GM12878 (cell line): ENCODE results near the gene NELFE. TPM values are rescaled to one million over a fixed set of nuclear protein-coding genes. Genes with fewer than 3 reads are reported as not detected.

Experiments
- ATAC-seq: fragments of 200-7000 bp; cut with Tn5 transposase; 3 replicates; pipeline ENCODE4 v1.9.1; 2020; ENCODE audit warnings: mild to moderate bottlenecking, moderate library complexity
- BruUV-seq: library from RNA; stranded (reverse); fragments of 400-500 nt; replicated peaks from 2 replicates; lab custom pipeline; 2021; lab: Mats Ljungman, UMichigan
- CTCF ChIA-PET: fragments of 300-600 bp; sonication (Branson Sonifier 250); formaldehyde crosslinking; extraction: SDS; loops from one replicate; lab custom pipeline; 2021; ENCODE audit warnings: inconsistent platforms; lab: Yijun Ruan, JAX
- POLR2A ChIA-PET: fragments of 350-600 bp; formaldehyde crosslinking; extraction: SDS; loops from one replicate; lab custom pipeline; 2021; ENCODE audit warnings: inconsistent platforms; lab: Charles Lee
- RAD21 ChIA-PET: fragments of 300-600 bp; sonication (Branson Sonifier 250); formaldehyde crosslinking; loops from one replicate; lab custom pipeline; 2023; ENCODE audit warnings: antibody characterized with exemption; ENCODE audit not compliant: unreplicated experiment; lab: Charles Lee
- SMC1A ChIA-PET: fragments of 300-600 bp; sonication (Branson Sonifier 250); formaldehyde crosslinking; loops from one replicate; lab custom pipeline; 2023; ENCODE audit not compliant: unreplicated experiment, uncharacterized antibody; lab: Charles Lee
- DNase-seq: peaks from one replicate; pipeline ENCODE4 v3.0.0-alpha.2; 2011; ENCODE audit warnings: low read depth, low spot score
- FAIRE-seq: peaks from 3 replicates; lab custom pipeline; 2011; peaks lifted over from hg19 to GRCh38; lab: Jason Lieb, UNC
- H2AFZ ChIP-seq: 2 replicates; pipeline ENCODE4 v1.6.0; 2011; ENCODE audit warnings: low read depth, low read length, control low read depth; ENCODE audit not compliant: control insufficient read depth
- H3K27ac ChIP-seq: 2 replicates; pipeline ENCODE4 v1.5.1; 2011; ENCODE audit warnings: control low read depth; ENCODE audit not compliant: control insufficient read depth, insufficient read depth
- H3K27me3 ChIP-seq, 2 experiments: replicated peaks in 1 of 2; 2 replicates each; pipeline versions ENCODE4 v1.6.0 to v1.6.1; 2011; ENCODE audit warnings: low read length in 1 of 2; ENCODE audit not compliant: control insufficient read depth in 2 of 2, insufficient read depth in 2 of 2
- H3K36me3 ChIP-seq, 2 experiments: 2 replicates each; pipeline ENCODE4 v1.5.1; 2011; ENCODE audit warnings: low read length in 1 of 2; ENCODE audit not compliant: control insufficient read depth in 2 of 2, insufficient read depth in 2 of 2
- H3K4me1 ChIP-seq: 2 replicates; pipeline ENCODE4 v1.6.1; 2011; ENCODE audit warnings: mild to moderate bottlenecking, low read length, moderate library complexity, mixed read lengths; ENCODE audit not compliant: control insufficient read depth, insufficient read depth
- H3K4me2 ChIP-seq: 2 replicates; pipeline ENCODE4 v1.6.0; 2011; ENCODE audit warnings: control low read depth; ENCODE audit not compliant: control insufficient read depth, insufficient read depth
- H3K4me3 ChIP-seq: fragments of 200-600 bp; sonication (generic); 2 replicates; pipeline ENCODE4 v1.5.1; 2016
- H3K79me2 ChIP-seq: 2 replicates; pipeline ENCODE4 v1.6.0; 2011; ENCODE audit warnings: low read length; ENCODE audit not compliant: control insufficient read depth, insufficient read depth
- H3K9ac ChIP-seq: 2 replicates; pipeline ENCODE4 v1.8.0; 2011; ENCODE audit warnings: low read length, control low read depth, mixed read lengths; ENCODE audit not compliant: control insufficient read depth, insufficient read depth
- H3K9me3 ChIP-seq: replicated peaks from 3 replicates; pipeline ENCODE4 v1.5.1; 2011; ENCODE audit warnings: mild to moderate bottlenecking, low read length; ENCODE audit not compliant: control insufficient read depth, insufficient read depth
- H4K20me1 ChIP-seq: 2 replicates; pipeline ENCODE4 v1.6.0; 2011; ENCODE audit not compliant: control insufficient read depth, insufficient read depth
- CREM ChIP-seq: IDR thresholded peaks from 2 replicates; pipeline ENCODE4 v1.6.1; 2014; ENCODE audit warnings: antibody characterized with exemption, low read depth
- EZH2 ChIP-seq: IDR thresholded peaks from 2 replicates; pipeline ENCODE4 v1.6.1; 2012; ENCODE audit warnings: low read depth, mild to moderate bottlenecking, control low read depth, inconsistent platforms, low read length, borderline replicate concordance; ENCODE audit not compliant: control insufficient read depth
- IRF3 ChIP-seq: fragments of 450-650 bp; IDR thresholded peaks from 2 replicates; pipeline ENCODE4 v1.6.1; 2014; ENCODE audit warnings: mild to moderate bottlenecking
- MAX ChIP-seq: IDR thresholded peaks from 2 replicates; pipeline ENCODE4 v1.6.1; 2012; ENCODE audit warnings: low read depth, low read length, improper control_type of control experiment
- RFX5 ChIP-seq: IDR thresholded peaks from 2 replicates; pipeline ENCODE4 v1.6.1; 2011; ENCODE audit warnings: low read depth, low read length, improper control_type of control experiment
- SRF ChIP-seq, 2 experiments: IDR thresholded peaks; 2 replicates each; pipeline ENCODE4 v1.6.1; 2011; ENCODE audit warnings: low read depth in 2 of 2, low read length in 2 of 2, mild to moderate bottlenecking in 1 of 2, moderate library complexity in 1 of 2
- SUPT20H ChIP-seq: IDR thresholded peaks from 2 replicates; pipeline ENCODE4 v1.6.1; 2011; ENCODE audit warnings: low read depth, mild to moderate bottlenecking, low read length, moderate library complexity, borderline replicate concordance; ENCODE audit not compliant: control insufficient read depth
- TCF7 ChIP-seq: IDR thresholded peaks from 2 replicates; pipeline ENCODE4 v1.6.1; 2014; ENCODE audit warnings: antibody characterized with exemption, borderline replicate concordance
- USF1 ChIP-seq: IDR thresholded peaks from 2 replicates; pipeline ENCODE4 v1.6.1; 2011; ENCODE audit warnings: borderline replicate concordance, low read depth, mild to moderate bottlenecking, moderate library complexity, mixed read lengths, low read length; ENCODE audit not compliant: insufficient read depth; ENCODE audit errors: extremely low read length
- ZNF24 ChIP-seq: fragments of 450-650 bp; IDR thresholded peaks from 2 replicates; pipeline ENCODE4 v1.6.1; 2017; ENCODE audit warnings: antibody characterized with exemption, mild to moderate bottlenecking
- WGBS: methylation state at CpG from one replicate; pipeline ENCODE4 v1.1.6; 2016; ENCODE audit warnings: low lambda C conversion rate; ENCODE audit not compliant: insufficient replicate concordance, insufficient coverage; ENCODE audit errors: missing lambda C conversion rate; 5-methylcytosine and 5-hydroxymethylcytosine counted together
- in situ Hi-C: fragments of 300-500 bp; cut with MboI; formaldehyde crosslinking; loops from 9 replicates; pipeline ENCODE4 v1.14.3; 2018; ENCODE audit warnings: mixed read lengths
- intact Hi-C: fragments of 100-400 bp; cut with micrococcal nuclease; formaldehyde crosslinking; loops from one replicate; pipeline ENCODE4 v1.14.2; 2022; ENCODE audit not compliant: unreplicated experiment
- polyA plus RNA-seq, 11 experiments: library from polyadenylated mRNA; depleted of rRNA in 4 of 11; unstranded in 6 of 11; stranded (reverse) in 5 of 11; fragments of >200 nt; fragmentation: Nextera tagmentation in 4 of 11; fragmentation: Illumina TruSeq in 1 of 11; extraction: Ambion mirVana in 4 of 11; extraction: Trizol in 1 of 11; gene quantifications; 1 replicate in 1 of 11; 2 replicates in 10 of 11; pipeline versions ENCODE4 v1.2.1 to v1.2.3, GENCODE V29; 2011 to 2016; ENCODE audit warnings: inconsistent platforms in 2 of 11, missing spikeins in 2 of 11, low read depth in 1 of 11
- total RNA-seq, 4 experiments: library from RNA; depleted of rRNA in 3 of 4; stranded (reverse); fragments of >200 nt in 3 of 4; fragmentation: Illumina TruSeq in 1 of 4; extraction: Trizol in 1 of 4; gene quantifications; 2 replicates each; pipeline versions ENCODE4 v1.2.1 to v1.2.3, GENCODE V29; 2013 to 2021
- TF ChIP-seq, protein P1 (sequence below): fragments of 450-650 bp; IDR thresholded peaks from 2 replicates; pipeline ENCODE4 v1.6.1; 2017; ENCODE audit warnings: mild to moderate bottlenecking
- TF ChIP-seq, protein P2 (sequence below): IDR thresholded peaks from 2 replicates; pipeline ENCODE4 v1.6.1; 2012; ENCODE audit warnings: mild to moderate bottlenecking, low read depth, low read length

The NELFE gene
- total and polyA plus RNA-seq, 10 of the 15 experiments (the other 5 are each of a cell fraction or from before 2014, with no cell fraction given), result 8.5 to 105 (median 59.7) TPM

DNA sequence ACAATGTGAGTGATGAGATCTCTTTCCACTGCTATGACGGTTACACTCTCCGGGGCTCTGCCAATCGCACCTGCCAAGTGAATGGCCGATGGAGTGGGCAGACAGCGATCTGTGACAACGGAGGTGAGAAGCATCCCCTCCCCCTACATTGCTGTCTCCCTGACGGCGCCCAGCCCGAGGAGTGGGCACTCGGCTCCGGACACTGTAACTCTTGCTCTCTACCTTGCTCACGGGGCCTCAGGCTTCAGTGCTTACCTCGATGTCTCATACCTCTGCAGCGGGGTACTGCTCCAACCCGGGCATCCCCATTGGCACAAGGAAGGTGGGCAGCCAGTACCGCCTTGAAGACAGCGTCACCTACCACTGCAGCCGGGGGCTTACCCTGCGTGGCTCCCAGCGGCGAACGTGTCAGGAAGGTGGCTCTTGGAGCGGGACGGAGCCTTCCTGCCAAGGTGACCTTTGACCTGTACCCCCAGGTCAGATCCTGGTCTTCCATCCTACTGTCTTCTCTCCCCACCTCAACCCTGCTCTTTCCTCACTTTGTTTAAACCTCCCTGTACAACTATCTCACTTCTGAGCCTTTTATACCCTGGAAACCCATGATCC, 11.6 kb downstream of the NELFE start:
- H3K27me3 ChIP-seq, result peaks cover 0 to 3% of the 10 kb centered on the region in 2 experiments; a peak in 3 of 4 replicates
- intact Hi-C loops (no loop called here), in situ Hi-C loops (no loop called here)
- H2AFZ ChIP-seq, result no peak overlapping the region
- FAIRE-seq (no peak), DNase-seq (no peak), ATAC-seq (no peak)
- no peaks in the 10 kb centered on the region for H3K79me2 ChIP-seq
- H3K9me3 ChIP-seq, result no peaks in the 10 kb centered on the region
- no peaks in the 10 kb centered on the region for H4K20me1 ChIP-seq
- POLR2A ChIA-PET, result no interaction called here
- H3K4me3 ChIP-seq, result no peak overlapping the region
- CTCF ChIA-PET, result no interaction called here
- no TSS peak for BruUV-seq
- RAD21 ChIA-PET, result no interaction called here
- WGBS, result 77% methylated on average over 24 of the region's 24 CpGs
- no peak overlapping the region for H3K27ac ChIP-seq
- no peak overlapping the region for H3K9ac ChIP-seq
- peaks cover 3% of the 10 kb centered on the region; the same call in 1 of the 2 replicates for H3K4me1 ChIP-seq
- no peak overlapping the region for H3K4me2 ChIP-seq
- H3K36me3 ChIP-seq, result peaks cover 0 to 4% of the 10 kb centered on the region in 2 experiments; a peak in 2 of 4 replicates
- SMC1A ChIA-PET, result no interaction called here
- no peak for TF ChIP-seq MAX
- TF ChIP-seq, protein P1, sequence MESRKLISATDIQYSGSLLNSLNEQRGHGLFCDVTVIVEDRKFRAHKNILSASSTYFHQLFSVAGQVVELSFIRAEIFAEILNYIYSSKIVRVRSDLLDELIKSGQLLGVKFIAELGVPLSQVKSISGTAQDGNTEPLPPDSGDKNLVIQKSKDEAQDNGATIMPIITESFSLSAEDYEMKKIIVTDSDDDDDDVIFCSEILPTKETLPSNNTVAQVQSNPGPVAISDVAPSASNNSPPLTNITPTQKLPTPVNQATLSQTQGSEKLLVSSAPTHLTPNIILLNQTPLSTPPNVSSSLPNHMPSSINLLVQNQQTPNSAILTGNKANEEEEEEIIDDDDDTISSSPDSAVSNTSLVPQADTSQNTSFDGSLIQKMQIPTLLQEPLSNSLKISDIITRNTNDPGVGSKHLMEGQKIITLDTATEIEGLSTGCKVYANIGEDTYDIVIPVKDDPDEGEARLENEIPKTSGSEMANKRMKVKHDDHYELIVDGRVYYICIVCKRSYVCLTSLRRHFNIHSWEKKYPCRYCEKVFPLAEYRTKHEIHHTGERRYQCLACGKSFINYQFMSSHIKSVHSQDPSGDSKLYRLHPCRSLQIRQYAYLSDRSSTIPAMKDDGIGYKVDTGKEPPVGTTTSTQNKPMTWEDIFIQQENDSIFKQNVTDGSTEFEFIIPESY, result no peak
- no peak for TF ChIP-seq USF1
- TF ChIP-seq IRF3, result no peak
- no peak for TF ChIP-seq SUPT20H
- TF ChIP-seq EZH2, result no peak
- TF ChIP-seq SRF (IDR thresholded peaks at IDR 0.05; ENCODE audit: low read depth in 2 of 2, low read length in 2 of 2), result no peak
- TF ChIP-seq TCF7, result no peak
- TF ChIP-seq CREM, result no peak
- no peak for TF ChIP-seq RFX5
- TF ChIP-seq, protein P2, sequence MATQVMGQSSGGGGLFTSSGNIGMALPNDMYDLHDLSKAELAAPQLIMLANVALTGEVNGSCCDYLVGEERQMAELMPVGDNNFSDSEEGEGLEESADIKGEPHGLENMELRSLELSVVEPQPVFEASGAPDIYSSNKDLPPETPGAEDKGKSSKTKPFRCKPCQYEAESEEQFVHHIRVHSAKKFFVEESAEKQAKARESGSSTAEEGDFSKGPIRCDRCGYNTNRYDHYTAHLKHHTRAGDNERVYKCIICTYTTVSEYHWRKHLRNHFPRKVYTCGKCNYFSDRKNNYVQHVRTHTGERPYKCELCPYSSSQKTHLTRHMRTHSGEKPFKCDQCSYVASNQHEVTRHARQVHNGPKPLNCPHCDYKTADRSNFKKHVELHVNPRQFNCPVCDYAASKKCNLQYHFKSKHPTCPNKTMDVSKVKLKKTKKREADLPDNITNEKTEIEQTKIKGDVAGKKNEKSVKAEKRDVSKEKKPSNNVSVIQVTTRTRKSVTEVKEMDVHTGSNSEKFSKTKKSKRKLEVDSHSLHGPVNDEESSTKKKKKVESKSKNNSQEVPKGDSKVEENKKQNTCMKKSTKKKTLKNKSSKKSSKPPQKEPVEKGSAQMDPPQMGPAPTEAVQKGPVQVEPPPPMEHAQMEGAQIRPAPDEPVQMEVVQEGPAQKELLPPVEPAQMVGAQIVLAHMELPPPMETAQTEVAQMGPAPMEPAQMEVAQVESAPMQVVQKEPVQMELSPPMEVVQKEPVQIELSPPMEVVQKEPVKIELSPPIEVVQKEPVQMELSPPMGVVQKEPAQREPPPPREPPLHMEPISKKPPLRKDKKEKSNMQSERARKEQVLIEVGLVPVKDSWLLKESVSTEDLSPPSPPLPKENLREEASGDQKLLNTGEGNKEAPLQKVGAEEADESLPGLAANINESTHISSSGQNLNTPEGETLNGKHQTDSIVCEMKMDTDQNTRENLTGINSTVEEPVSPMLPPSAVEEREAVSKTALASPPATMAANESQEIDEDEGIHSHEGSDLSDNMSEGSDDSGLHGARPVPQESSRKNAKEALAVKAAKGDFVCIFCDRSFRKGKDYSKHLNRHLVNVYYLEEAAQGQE, result no peak
- no peak for TF ChIP-seq ZNF24
